IMR-90 (cell line): ENCODE data around the gene LCN12. TPM values are rescaled to one million over a fixed set of nuclear protein-coding genes. Genes with fewer than 3 reads are reported as not detected.

Experiments
- ATAC-seq: fragments of 200-7000 bp; cut with Tn5 transposase; 2 replicates; pipeline ENCODE4 v1.9.1; 2020; ENCODE audit warnings: low read depth, mild to moderate bottlenecking, moderate library complexity
- BruUV-seq: library from RNA; stranded (reverse); fragments of 400-500 nt; replicated peaks from 2 replicates; lab custom pipeline; 2021; lab: Mats Ljungman, UMichigan
- CTCF ChIA-PET: fragments of 300-600 bp; formaldehyde crosslinking; extraction: SDS; loops from one replicate; lab custom pipeline; 2021; ENCODE audit warnings: antibody characterized with exemption; lab: Yijun Ruan, JAX
- POLR2A ChIA-PET: fragments of 300-600 bp; sonication (Branson Sonifier 250); formaldehyde crosslinking; loops from one replicate; lab custom pipeline; 2022; ENCODE audit warnings: antibody characterized with exemption; ENCODE audit not compliant: unreplicated experiment; lab: Charles Lee
- DNase-seq: peaks from one replicate; pipeline ENCODE4 v3.0.0; 2013
- H2AFZ ChIP-seq: replicated peaks from 2 replicates; pipeline ENCODE3; 2013; ENCODE audit warnings: low read length, mild to moderate bottlenecking; ENCODE audit not compliant: poor library complexity
- H2AK5ac ChIP-seq: 2 replicates; pipeline ENCODE4 v1.6.1; 2013; ENCODE audit warnings: low read depth, low read length, inconsistent platforms
- H2AK9ac ChIP-seq: replicated peaks from 2 replicates; pipeline ENCODE3; 2013; ENCODE audit warnings: mild to moderate bottlenecking, low read depth, low read length, moderate library complexity; ENCODE audit not compliant: poor library complexity
- H2BK120ac ChIP-seq: 2 replicates; pipeline ENCODE4 v1.6.1; 2013; ENCODE audit warnings: low read depth, low read length, inconsistent platforms
- H2BK15ac ChIP-seq: 3 replicates; pipeline ENCODE4 v1.6.1; 2013; ENCODE audit warnings: low read depth, low read length, inconsistent platforms
- H2BK20ac ChIP-seq: 2 replicates; pipeline ENCODE4 v1.6.1; 2013; ENCODE audit warnings: low read depth, mild to moderate bottlenecking, inconsistent platforms, low read length, moderate library complexity
- H2BK5ac ChIP-seq: 2 replicates; pipeline ENCODE4 v1.6.1; 2013; ENCODE audit warnings: mild to moderate bottlenecking, low read depth, low read length, inconsistent platforms; ENCODE audit not compliant: poor library complexity, severe bottlenecking
- H3K14ac ChIP-seq: replicated peaks from 2 replicates; pipeline ENCODE4 v1.6.1; 2013; ENCODE audit warnings: low read depth, low read length, inconsistent platforms
- H3K18ac ChIP-seq: 2 replicates; pipeline ENCODE4 v1.6.1; 2013; ENCODE audit warnings: low read depth, low read length, control low read depth
- H3K23ac ChIP-seq: 2 replicates; pipeline ENCODE4 v1.6.1; 2013; ENCODE audit warnings: low read depth, low read length, inconsistent platforms
- H3K27ac ChIP-seq: 2 replicates; pipeline ENCODE4 v1.5.1; 2013; ENCODE audit warnings: mild to moderate bottlenecking, control low read depth, low read length; ENCODE audit not compliant: insufficient read depth
- H3K27me3 ChIP-seq: 2 replicates; pipeline ENCODE4 v1.6.1; 2013; ENCODE audit warnings: low read length; ENCODE audit not compliant: control insufficient read depth, insufficient read depth
- H3K36me3 ChIP-seq: 2 replicates; pipeline ENCODE4 v1.6.1; 2013; ENCODE audit warnings: low read length, mixed read lengths; ENCODE audit not compliant: control insufficient read depth, insufficient read depth
- H3K4ac ChIP-seq: 2 replicates; pipeline ENCODE4 v1.6.1; 2013; ENCODE audit warnings: low read depth, low read length, inconsistent platforms
- H3K4me1 ChIP-seq: 2 replicates; pipeline ENCODE4 v1.6.1; 2013; ENCODE audit warnings: low read length, mixed read lengths; ENCODE audit not compliant: control insufficient read depth, insufficient read depth
- H3K4me2 ChIP-seq: 2 replicates; pipeline ENCODE4 v1.6.1; 2013; ENCODE audit warnings: low read depth, mild to moderate bottlenecking, control low read depth, low read length, moderate library complexity
- H3K4me3 ChIP-seq: 2 replicates; pipeline ENCODE4 v1.5.1; 2013; ENCODE audit warnings: low read depth, mild to moderate bottlenecking, control low read depth, low read length, moderate library complexity; ENCODE audit not compliant: insufficient read depth
- H3K56ac ChIP-seq: 2 replicates; pipeline ENCODE4 v1.6.1; 2013; ENCODE audit warnings: low read length, inconsistent platforms; ENCODE audit not compliant: insufficient read depth; ENCODE audit errors: extremely low read depth
- H3K79me1 ChIP-seq, 2 experiments: 2 replicates each; pipeline ENCODE4 v1.6.1; 2013; ENCODE audit warnings: low read length in 2 of 2, inconsistent platforms in 1 of 2, low read depth in 1 of 2
- H3K9ac ChIP-seq: 2 replicates; pipeline ENCODE4 v1.6.1; 2013; ENCODE audit warnings: low read depth, low read length, control low read depth
- H3K9me1 ChIP-seq: 2 replicates; pipeline ENCODE4 v1.6.1; 2013; ENCODE audit warnings: low read length, inconsistent platforms; ENCODE audit not compliant: insufficient read depth
- H3K9me3 ChIP-seq: 2 replicates; pipeline ENCODE4 v1.6.1; 2013; ENCODE audit warnings: low read length; ENCODE audit not compliant: control insufficient read depth, insufficient read depth
- H4K20me1 ChIP-seq: 2 replicates; pipeline ENCODE4 v1.6.1; 2013; ENCODE audit warnings: low read length, inconsistent platforms; ENCODE audit not compliant: insufficient read depth
- H4K5ac ChIP-seq: 2 replicates; pipeline ENCODE4 v1.6.1; 2013; ENCODE audit warnings: mild to moderate bottlenecking, low read depth, low read length, control low read depth
- H4K8ac ChIP-seq, 2 experiments: 2 replicates each; pipeline ENCODE4 v1.6.1; 2013; ENCODE audit warnings: low read depth in 2 of 2, low read length in 2 of 2, control low read depth in 1 of 2, inconsistent platforms in 1 of 2
- H4K91ac ChIP-seq: 2 replicates; pipeline ENCODE4 v1.6.1; 2013; ENCODE audit warnings: low read depth, low read length, inconsistent platforms; ENCODE audit not compliant: insufficient read depth
- BHLHE40 ChIP-seq: fragments of 150-350 bp; IDR thresholded peaks from 2 replicates; pipeline ENCODE4 v1.6.1; 2016; ENCODE audit warnings: mild to moderate bottlenecking, low read depth, low read length
- CEBPB ChIP-seq: IDR thresholded peaks from 2 replicates; pipeline ENCODE4 v1.6.1; 2012; ENCODE audit warnings: low read depth, low read length, improper control_type of control experiment
- CHD1 ChIP-seq: IDR thresholded peaks from 2 replicates; pipeline ENCODE4 v1.6.1; 2012; ENCODE audit warnings: low read depth, low read length, improper control_type of control experiment
- CTCF ChIP-seq: conservative IDR thresholded peaks from 2 replicates; pipeline ENCODE4 v1.5.1; 2012; ENCODE audit warnings: mild to moderate bottlenecking, low read depth, low read length, improper control_type of control experiment
- ELK1 ChIP-seq: fragments of 150-350 bp; IDR thresholded peaks from 2 replicates; pipeline ENCODE4 v1.6.1; 2016; ENCODE audit warnings: low read depth, mild to moderate bottlenecking, low read length, moderate library complexity, borderline replicate concordance
- FOS ChIP-seq: fragments of 150-350 bp; IDR thresholded peaks from 2 replicates; pipeline ENCODE4 v1.6.1; 2016; ENCODE audit warnings: low read depth, low read length
- MXI1 ChIP-seq: IDR thresholded peaks from 2 replicates; pipeline ENCODE4 v1.6.1; 2012; ENCODE audit warnings: low read depth, mild to moderate bottlenecking, low read length, moderate library complexity, borderline replicate concordance
- RAD21 ChIP-seq: IDR thresholded peaks from 2 replicates; pipeline ENCODE4 v1.6.1; 2012; ENCODE audit warnings: low read length, improper control_type of control experiment
- SMC3 ChIP-seq: fragments of 150-350 bp; IDR thresholded peaks from 2 replicates; pipeline ENCODE4 v1.6.1; 2016; ENCODE audit warnings: low read depth, mild to moderate bottlenecking, antibody characterized with exemption, low read length, moderate library complexity
- WGBS, 2 experiments: methylation state at CpG; one replicate each; pipeline versions ENCODE4 v1.1.5 to v1.1.7; 2013; ENCODE audit warnings: missing lambda C conversion rate in 2 of 2; ENCODE audit not compliant: insufficient read length in 1 of 2; ENCODE audit errors: extremely low coverage in 2 of 2; 5-methylcytosine and 5-hydroxymethylcytosine counted together
- dilution Hi-C: fragments of 300-500 bp; cut with HindIII; formaldehyde crosslinking; loops from one replicate; pipeline ENCODE4 v1.14.3; 2018; ENCODE audit warnings: low sequenced_read_pairs; ENCODE audit not compliant: unreplicated experiment
- in situ Hi-C: fragments of 300-500 bp; cut with MboI; formaldehyde crosslinking; loops from 3 replicates; pipeline ENCODE4 v1.14.3; 2019; ENCODE audit warnings: low sequenced_read_pairs, inconsistent platforms, mixed read lengths
- intact Hi-C: fragments of 100-400 bp; cut with micrococcal nuclease; formaldehyde crosslinking; loops from 2 replicates; pipeline ENCODE4 v1.10.0; 2022
- polyA plus RNA-seq, 3 experiments: library from polyadenylated mRNA; depleted of rRNA; stranded (reverse); fragments of >200 nt; gene quantifications; 2 replicates each; pipeline ENCODE4 v1.2.3, GENCODE V29; 2012; ENCODE audit warnings: low replicate concordance in 1 of 3
- total RNA-seq: library from RNA; depleted of rRNA; stranded (reverse); fragments of >200 nt; gene quantifications from 2 replicates; pipeline ENCODE4 v1.2.3, GENCODE V29; 2012

LCN12 gene
- total and polyA plus RNA-seq, 2 of the 4 experiments (the other 2 are of a cell fraction) = 0.12 TPM; not detected in 1

- Histone ChIP-seq H4K8ac (no peak overlapping the region), H3K27me3 (no peaks in the 10 kb centered on the region), H3K4ac (no peak overlapping the region), H4K20me1 (no peaks in the 10 kb centered on the region; the same call in 1 of the 2 replicates), H3K4me2 (no peak overlapping the region), H2AK9ac (no peak overlapping the region), H2BK5ac (no peak overlapping the region), H3K9me1 (no peaks in the 10 kb centered on the region), H2BK20ac (no peak overlapping the region), H3K56ac (no peak overlapping the region), H3K18ac (no peak overlapping the region), H3K4me3 (no peak overlapping the region), H4K5ac (no peak overlapping the region), H3K14ac (no peak overlapping the region), H3K9me3 (no peaks in the 10 kb centered on the region), H2AFZ (no peak overlapping the region), H4K91ac (no peak overlapping the region), H2AK5ac (no peak overlapping the region), H3K36me3 (peaks cover 33% of the 10 kb centered on the region), H3K79me1 (peaks cover 5 to 6% of the 10 kb centered on the region in 2 experiments; a peak in 2 of 4 replicates), H2BK15ac (no peak overlapping the region), H3K23ac (no peak overlapping the region), H3K4me1 (no peaks in the 10 kb centered on the region), H2BK120ac (no peak overlapping the region), H3K9ac (no peak overlapping the region), H3K27ac (no peak overlapping the region)
- TF ChIP-seq RAD21 (no peak), MXI1 (no peak), BHLHE40 (no peak), SMC3 (no peak), FOS (no peak), CEBPB (no peak), CHD1 (no peak), ELK1 (no peak), CTCF (no peak)
- POLR2A ChIA-PET = no interaction called here
- CTCF ChIA-PET = no interaction called here
- DNase-seq (no peak), ATAC-seq (no peak)
- intact Hi-C loops = no loop called here
- dilution Hi-C loops = no loop called here
- in situ Hi-C loops = no loop called here
- no TSS peak for BruUV-seq
- WGBS, 2 experiments = no CpG with 5 or more reads among the region's 10 CpGs
These were observed 30.4 kb upstream of the LCN12 start for GRCh38 chr9:136921718-136922117.
